ENCODE measurements around the gene PSMB2.
"Not testable (repeated sequence)": the region's sequence is repeated elsewhere in the genome, so short reads cannot be mapped to it uniquely, and the experiment has no call there.

PSMB2 gene

GRCh38 chr1:35641233-35641866 is at the start of gene PSMB2:
PSMB2 (minus strand) TSS chr1:35641526; CDS start chr1:35641432, 94 bp downstream.
- DNase-seq: peak; percentile 97

GRCh38 chr1:35691080-35691479 is 49.8 kb upstream of the PSMB2 start:
- no peak for DNase-seq

GRCh38 chr1:35690103-35690502 is 48.8 kb upstream of the PSMB2 start:
- not testable (repeated sequence) for DNase-seq

GRCh38 chr1:35688161-35688560 is 46.8 kb upstream of the PSMB2 start:
- no peak for DNase-seq

GRCh38 chr1:35683012-35683411 is 41.7 kb upstream of the PSMB2 start:
- DNase-seq: peak; percentile 39

DNA sequence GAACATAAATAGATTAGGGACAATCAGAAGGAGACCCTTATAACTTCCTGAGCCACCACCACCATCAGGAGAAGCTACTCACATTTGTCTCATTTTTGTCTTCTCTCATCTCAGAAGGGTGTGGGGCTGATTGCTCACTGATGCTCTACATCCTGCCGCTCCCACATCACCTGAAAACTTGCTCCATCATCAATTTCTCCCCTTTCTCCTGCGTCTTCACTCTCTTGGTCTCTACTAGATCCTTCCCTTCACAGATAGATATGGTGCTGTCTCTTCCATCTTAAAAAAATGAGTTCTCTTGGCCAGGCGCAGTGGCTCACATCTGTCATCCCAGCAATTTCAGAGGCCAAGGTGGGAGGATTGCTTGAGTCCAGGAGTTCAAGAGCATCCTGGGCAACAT is 38.9 kb upstream of the PSMB2 start:
- DNase-seq: no peak

DNA sequence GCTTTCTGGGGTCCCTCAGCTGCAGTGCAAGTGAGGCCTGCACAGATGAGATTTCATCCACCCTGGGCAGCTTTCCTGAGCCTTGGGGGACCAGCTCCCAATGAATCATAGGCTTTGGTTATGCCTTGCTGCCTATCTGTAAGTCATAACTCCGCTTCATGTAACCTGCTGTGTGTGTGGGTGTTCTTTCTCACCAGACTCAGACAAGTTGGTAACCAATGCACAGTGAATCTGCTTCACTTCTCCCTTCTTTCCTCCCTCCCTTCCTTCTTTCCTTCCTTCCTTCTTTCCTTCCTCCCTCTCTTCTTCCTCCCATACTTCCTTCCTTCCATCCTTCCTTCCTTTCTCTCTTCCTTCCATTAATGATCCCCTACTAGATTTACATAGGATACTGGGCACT is 34.4 kb upstream of the PSMB2 start:
- no peak for DNase-seq

- peak; percentile 45 for DNase-seq
These were observed 32.8 kb upstream of the PSMB2 start for GRCh38 chr1:35674111-35674510.

- DNase-seq: no peak
These were observed 30.8 kb upstream of the PSMB2 start for GRCh38 chr1:35672116-35672515.

GRCh38 chr1:35668506-35668905 is 27.2 kb upstream of the PSMB2 start:
- DNase-seq: no peak

DNA sequence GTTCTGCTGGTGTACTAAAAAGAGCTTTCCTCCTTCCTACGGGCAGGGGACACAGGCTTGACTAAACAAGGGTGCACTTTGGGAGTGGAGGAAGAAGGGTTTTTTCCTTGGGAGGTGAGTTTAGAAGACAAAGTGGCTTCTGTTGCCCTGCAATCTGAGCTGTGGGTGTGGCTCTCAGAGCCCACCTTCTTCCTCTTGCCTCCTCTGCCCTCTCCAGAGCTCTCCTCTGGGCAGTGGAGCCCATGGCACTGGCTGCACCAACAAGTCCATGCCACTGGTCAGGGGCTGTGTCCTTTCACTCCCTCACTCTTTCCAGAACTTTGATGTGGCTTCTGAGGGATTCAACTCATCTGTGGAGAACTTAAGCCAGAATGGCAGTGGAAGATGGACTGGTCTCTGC is 25.6 kb upstream of the PSMB2 start:
- DNase-seq: no peak

DNA sequence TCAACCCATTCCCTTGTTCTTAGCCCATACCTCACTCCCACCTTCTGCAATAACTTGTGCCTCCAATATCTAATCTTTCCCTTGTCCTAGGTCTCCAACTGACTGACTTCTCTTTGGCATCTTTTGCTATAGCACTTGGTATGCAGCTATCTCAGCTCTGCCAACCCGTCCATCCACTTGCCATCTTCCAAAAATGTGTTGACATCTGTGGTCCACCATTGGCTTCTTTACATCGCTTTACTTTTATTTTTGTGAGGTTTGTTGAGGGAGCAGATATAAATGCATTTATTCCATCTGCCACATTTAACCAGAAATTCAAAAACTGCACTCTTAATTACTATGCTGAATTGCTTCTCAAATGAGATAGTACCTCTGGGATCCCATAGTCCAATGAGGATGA is 24.9 kb upstream of the PSMB2 start:
- DNase-seq: no peak

- DNase-seq: no peak
These were observed 22.1 kb upstream of the PSMB2 start for GRCh38 chr1:35663434-35663833.

- DNase-seq: no peak
These were observed 20.1 kb upstream of the PSMB2 start for GRCh38 chr1:35661474-35661795.

DNA sequence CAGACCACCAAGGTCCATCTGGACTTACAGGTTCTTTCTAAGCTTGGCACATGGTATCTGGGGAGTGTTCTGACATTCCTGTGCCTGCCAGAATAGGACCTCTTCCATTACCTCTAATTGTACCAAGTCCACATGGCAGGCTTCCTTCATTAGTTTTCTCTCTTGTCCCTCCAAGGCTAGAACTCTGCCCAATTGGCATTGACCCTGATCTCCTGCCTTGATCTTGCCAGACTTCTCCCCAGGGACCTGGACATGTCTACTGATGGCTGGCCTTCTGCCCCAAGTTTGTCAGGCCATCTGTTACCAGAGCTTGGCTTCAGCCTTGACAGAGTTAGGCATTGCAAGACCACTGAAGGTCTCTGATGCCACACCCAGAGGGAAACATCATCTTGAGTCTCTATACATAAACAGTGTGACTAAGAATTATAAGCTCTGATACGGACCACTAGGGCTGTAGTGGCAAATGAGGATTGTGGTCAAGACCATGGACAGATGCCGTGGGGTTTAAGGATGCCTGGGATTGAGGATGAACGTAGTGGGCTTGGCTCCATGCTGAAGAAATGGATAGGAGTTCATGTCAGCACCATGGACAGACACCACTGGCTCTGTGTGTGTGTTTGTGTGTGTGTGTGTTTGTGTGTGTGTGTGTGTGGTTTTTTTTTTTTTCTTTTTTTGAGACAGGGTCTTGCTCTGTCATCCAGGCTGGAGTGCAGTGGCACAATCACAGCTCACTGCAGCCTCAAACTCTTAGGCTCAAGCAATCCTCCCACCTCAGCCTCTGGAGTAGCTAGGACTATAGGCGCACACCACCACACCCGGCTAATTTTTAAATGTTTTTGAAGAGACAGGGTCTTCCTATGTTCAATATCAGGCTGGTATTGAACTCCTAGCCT is 19.5 kb upstream of the PSMB2 start:
- peak; percentile 39 for DNase-seq

GRCh38 chr1:35659589-35659988 is 18.3 kb upstream of the PSMB2 start:
- no peak for DNase-seq

GRCh38 chr1:35657851-35658250 is 16.5 kb upstream of the PSMB2 start:
- peak; percentile 35 for DNase-seq

DNA sequence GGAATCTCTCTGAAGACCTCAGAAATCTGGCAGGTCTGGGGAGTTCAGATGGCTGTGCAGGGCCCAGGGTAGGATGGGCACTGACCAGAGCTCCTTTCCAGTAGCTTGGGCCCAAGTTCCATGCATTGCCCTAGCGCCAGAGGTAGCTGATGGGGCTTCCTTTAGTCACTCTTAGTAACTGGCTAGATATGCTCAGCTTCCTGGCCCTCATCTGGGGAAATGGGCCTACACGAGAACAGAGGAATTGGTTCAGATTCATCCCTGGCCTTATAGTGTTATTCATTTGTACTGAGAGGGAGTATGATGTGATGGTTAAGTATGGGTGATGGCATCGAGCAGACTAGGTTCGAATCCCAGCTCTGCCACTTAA is 15.5 kb upstream of the PSMB2 start:
- DNase-seq: no peak

DNA sequence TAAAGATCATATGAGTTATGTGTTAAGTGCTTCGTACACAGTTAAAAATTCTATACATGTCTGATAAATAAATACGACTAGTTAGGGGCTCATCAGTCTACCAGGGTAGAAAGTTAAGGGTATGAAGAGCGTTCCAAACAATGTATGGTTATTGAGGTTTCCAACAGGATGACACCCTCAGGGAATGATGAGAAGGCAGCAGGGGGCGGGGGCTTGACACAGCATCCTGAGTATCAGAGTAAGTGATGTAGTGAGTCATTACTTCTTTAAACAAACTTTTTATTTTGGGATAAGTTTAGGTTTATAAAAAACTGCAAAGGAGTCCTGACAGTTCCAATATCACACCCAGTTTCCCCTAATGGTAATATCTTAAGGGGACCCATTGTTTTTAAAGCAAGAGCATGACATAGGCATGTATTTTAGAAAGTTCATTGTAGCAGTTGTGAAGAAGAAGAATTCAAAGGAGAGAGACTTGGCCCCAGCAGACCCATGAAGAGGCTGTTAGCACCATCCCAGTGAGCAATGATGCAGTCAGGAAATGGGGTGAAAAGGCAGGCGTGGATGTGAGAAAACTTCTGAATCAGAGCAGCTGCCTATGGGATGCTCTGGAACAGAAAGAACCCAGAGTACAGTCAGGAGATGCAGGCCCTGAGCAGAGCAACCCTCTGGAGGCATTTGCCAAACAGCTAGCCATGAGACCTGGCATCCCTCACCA is 15.0 kb upstream of the PSMB2 start:
- no peak for DNase-seq

DNA sequence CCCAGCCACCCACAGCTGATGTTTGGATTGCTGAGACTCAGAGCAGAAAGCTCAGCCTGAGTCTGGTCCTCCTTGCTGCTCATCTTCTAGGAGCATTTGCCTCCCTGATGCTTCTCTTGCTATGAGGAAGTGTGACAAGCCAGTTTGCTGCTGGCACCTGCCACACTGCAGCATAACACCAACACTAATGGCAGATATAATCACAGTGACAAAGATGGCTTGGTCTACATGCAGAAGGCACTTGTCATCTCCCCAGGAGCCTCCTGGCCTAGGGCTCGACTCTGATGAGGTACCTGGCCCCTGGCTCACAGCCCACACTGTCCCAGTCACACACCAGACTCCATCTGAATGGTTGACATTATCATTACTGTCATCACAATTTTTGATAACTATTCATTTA is 13.9 kb upstream of the PSMB2 start:
- DNase-seq: no peak

DNA sequence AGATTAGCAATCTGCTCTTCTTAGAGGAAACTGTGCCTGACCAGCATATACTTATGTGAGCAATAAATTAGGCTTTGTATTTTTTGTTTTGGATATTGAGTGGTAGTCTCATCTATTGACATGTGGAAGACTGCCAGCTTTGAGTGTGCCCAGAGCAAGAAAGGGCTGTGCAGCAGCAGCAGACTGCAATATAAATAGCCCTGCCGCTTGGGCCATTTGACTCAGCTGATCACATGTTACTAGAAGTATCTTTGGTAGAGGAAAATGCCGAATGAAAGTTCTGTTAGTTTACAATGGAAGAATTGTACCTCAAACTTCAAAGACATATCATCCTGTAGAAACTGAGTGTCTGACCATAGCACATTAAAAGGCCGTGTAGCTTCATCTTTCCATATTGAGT is 9.1 kb upstream of the PSMB2 start:
- no peak for DNase-seq

- peak; percentile 38 for DNase-seq
These were observed 4.7 kb upstream of the PSMB2 start for GRCh38 chr1:35646043-35646442.

DNA sequence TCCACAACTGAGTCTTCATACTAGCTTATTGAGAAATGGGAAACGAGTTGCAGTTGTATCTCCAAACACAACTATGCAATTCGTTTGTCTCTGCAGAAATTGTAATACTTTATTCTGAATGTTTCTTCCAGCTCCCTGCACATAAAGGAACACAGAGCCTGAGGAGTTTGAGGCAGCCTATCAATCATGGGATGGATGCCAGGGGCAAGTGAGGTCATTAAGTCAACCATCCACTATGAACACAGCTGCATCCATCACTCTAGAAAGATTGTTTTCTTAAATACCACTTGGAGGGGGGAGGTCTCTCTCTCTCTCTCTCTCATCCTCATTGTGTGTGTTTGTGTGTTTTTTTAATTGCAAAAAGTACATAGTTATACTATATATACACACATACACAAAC is 2.9 kb upstream of the PSMB2 start:
- no peak for DNase-seq

GRCh38 chr1:35642471-35642955 is 1.2 kb upstream of the PSMB2 start:
- peak; percentile 79 for DNase-seq
